ENCODE data around the gene CLDN7.
"Not testable (repeated sequence)": the region's sequence is repeated elsewhere in the genome, so short reads cannot be mapped to it uniquely, and the experiment has no call there.

Gene CLDN7

DNA sequence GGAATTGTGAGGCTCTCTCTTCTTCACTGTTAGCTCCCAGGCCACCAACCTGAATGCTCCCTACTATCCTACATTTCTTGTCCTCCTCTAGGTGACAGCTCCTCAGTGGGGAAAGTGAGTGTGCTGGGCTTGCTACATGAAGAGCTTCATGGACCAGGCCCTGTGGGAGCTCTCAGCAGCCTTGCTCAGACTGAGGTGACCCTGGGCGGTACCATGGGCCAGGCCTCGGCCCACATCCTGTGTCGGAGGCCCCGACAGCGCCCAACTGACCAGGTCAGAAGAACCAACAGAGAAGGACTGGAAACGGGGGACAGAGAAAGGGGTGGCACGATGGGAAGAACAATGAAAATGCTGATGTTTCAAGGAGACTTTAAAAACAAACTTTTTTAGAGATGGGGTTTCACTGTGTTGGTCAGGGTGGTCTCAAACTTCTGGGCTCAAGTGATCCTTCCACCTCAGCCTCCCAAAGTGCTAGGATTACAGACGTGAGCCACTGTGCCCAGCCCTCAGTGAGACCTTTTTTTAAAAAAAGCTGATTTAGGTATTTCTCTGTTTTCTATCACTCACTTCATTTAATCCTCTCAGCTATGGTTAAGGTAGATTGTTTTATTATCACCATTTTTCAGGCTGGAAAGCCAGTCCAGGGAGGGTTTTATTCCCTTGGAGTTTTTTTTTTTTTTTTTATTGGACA lies 5.4 kb downstream of the CLDN7 start:
- no peak for DNase-seq (ENCODE audit: low read depth, low spot score)

GRCh38 chr17:7254511-7254910 lies 7.8 kb downstream of the CLDN7 start:
- no peak for DNase-seq (ENCODE audit: low read depth, low spot score)

- DNase-seq (ENCODE audit: low read depth, low spot score), result no peak
Measured at GRCh38 chr17:7253082-7253481, 9.2 kb downstream of the CLDN7 start.

DNA sequence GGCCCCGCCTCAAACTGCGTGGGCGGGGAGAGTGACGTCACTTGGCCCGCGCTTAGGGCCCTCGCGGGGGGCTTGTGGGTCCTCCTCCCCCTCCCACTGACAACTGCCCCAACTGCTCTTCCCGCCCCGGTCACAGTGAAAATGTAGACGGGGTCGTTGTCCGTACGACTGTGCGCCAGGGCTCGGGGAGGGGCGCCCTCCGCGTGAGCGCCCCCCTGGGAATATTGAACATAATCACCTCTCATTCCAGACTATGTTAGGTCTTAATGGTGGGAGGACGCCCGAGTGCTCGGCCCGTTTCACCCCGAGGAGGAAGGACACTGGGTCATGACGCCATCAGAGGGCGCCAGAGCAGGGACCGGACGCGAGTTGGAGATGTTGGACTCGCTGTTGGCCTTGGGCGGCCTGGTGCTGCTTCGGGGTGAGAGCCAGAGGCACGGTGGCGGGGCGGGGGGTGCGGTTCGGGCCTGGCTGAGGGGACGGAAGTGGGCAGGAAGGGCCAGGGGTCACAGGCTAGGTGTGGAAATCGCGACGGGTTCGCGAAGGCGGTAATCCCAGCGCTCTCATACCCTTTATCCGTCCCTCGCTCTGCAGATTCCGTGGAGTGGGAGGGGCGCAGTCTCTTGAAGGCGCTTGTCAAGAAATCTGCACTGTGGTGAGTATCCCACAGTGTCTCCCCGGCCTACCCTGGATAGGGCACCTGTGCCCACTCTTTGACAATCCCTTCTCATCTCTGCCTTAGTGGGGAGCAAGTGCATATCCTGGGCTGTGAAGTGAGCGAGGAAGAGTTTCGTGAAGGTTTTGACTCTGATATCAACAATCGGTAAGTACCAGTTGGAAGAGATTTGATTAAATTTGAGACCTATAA lies 9.9 kb downstream of the CLDN7 start, which contains the start of gene ELP5:
Gene ELP5, plus strand, starts transcription at position 40 of the 868 bp plus-strand sequence. Its CDS starts 336 bp downstream, at position 376.
- DNase-seq (ENCODE audit: low read depth, low spot score), result peak; percentile 86

GRCh38 chr17:7251661-7252175 lies 10.6 kb downstream of the CLDN7 start, which contains the start of gene CTDNEP1:
CTDNEP1 (minus strand) TSS chr17:7251734; CDS start chr17:7251296, 438 bp downstream.
- DNase-seq (ENCODE audit: low read depth, low spot score), result peak; percentile 99

GRCh38 chr17:7250695-7251627 lies 11.3 kb downstream of the CLDN7 start:
- no peak for DNase-seq (ENCODE audit: low read depth, low spot score)

GRCh38 chr17:7249830-7250229 lies 12.4 kb downstream of the CLDN7 start:
- no peak for DNase-seq (ENCODE audit: low read depth, low spot score)

DNA sequence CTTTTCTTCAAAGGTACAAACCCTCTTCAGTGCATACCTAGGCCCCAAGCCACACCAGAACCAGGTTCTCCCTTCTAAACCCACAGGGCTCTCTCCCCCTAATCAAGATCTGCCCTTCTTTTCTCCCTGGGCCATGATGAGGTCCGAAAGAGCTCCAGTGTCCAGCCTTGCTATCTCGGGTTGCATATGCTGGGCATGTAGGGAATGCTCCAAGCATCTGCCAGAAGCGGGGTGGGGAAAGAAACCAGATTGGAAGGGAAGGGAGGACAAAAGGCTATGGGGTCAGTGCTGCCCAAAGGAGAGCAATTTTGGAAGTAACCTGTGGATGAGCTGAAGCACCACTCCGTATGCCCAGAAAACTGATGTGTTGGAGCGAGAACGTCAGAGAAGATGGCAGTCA lies 13.1 kb downstream of the CLDN7 start:
- no peak for DNase-seq (ENCODE audit: low read depth, low spot score)

GRCh38 chr17:7248796-7249195 lies 13.5 kb downstream of the CLDN7 start:
- DNase-seq (ENCODE audit: low read depth, low spot score), result no peak

- DNase-seq (ENCODE audit: low read depth, low spot score), result no peak
Measured at GRCh38 chr17:7246779-7247178, 15.5 kb downstream of the CLDN7 start.

- not testable (repeated sequence) for DNase-seq (ENCODE audit: low read depth, low spot score)
Measured at GRCh38 chr17:7243838-7244237, 18.4 kb downstream of the CLDN7 start.

DNA sequence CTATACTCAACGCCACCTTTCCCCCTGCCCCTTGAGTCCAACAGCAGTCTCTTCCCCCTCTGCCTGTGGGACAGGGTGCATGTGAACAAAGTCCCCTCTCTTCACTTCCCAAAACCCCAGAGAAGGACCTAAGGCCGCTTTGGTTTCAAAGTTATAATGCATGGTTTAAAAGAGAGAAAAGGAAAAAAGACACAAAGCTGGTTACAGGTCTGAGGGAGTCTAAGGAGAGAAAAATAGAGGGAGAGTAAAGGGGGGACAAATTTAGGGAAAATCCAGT lies 18.9 kb downstream of the CLDN7 start:
- no peak for DNase-seq (ENCODE audit: low read depth, low spot score)

DNA sequence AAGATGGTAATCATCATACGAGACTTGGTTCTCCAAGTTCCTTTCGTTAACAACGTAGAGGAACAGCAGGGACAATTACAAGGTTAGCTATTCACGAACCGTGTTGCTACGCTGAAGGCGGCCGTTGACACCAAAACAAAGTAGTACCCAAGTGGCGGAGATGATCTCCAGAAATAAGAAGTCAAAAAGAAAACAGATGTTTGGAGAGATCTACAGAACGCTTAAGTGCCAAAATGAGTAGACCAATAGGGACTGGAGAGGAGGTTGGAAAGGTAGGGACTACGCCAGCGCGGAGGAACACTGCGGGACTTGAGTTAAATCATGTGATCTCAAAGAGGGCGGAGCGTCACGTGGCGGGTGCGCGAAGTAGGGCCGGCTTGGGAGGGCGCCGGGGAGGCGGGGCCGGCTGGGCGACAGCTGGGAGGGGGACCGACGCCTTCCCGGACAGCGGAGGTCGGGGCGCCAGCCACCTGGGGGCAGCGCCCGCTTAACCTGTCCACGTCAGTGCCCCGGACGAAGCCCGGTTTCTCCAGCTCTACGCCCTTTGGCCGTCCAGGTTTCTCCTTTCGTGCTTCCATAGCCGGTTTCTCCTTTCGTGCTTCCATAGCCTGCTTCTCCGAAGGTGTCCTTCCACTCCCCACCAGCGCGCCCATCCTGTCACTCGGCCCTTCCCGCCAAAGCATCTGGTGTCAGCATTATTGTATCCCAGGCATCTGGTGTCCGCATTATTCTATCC lies 19.4 kb downstream of the CLDN7 start:
- peak; percentile 93 for DNase-seq (ENCODE audit: low read depth, low spot score)

- DNase-seq (ENCODE audit: low read depth, low spot score), result peak; percentile 89
Measured at GRCh38 chr17:7241783-7242716, 20.2 kb downstream of the CLDN7 start, which contains the start of gene GABARAP. GABARAP (minus strand) TSS chr17:7242449; CDS start chr17:7242330, 119 bp downstream.

DNA sequence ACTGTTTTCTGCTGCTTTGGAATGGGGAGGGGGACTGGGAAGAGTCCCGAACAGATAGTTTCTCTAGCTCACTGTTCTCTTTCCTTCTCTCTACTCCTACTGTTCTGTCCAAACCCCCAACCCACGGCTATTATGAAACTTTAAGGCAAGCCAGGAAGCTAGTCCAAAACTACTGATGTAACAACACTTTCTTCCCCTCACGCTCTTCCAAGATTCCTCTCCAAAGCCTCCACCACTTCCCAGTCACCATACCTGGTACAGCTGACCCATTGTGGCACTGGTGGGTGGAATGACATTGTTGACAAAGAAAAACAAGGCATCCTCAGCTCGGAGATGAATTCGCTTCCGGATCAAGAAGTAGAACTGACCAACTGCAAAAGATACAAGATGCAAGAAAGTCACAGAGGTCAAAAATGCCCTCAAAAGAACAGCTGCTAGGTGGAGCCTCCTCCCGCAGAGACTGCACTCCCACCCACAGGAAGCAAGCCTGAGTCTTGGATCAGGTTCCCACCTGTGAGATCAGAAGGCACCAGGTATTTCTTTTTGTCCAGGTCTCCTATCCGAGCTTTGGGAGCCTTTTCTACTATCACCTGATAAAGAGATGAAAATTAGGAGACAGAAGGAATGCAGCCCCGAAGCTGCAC lies 21.1 kb downstream of the CLDN7 start:
- no peak for DNase-seq (ENCODE audit: low read depth, low spot score)

- DNase-seq (ENCODE audit: low read depth, low spot score), result no peak
Measured at GRCh38 chr17:7240375-7240774, 21.9 kb downstream of the CLDN7 start.

- DNase-seq (ENCODE audit: low read depth, low spot score), result peak; percentile 100
Measured at GRCh38 chr17:7239091-7240027, 22.9 kb downstream of the CLDN7 start, which contains the start of gene PHF23. PHF23 (minus strand) TSS chr17:7239457; CDS start chr17:7239279, 178 bp downstream.

All from smooth muscle cell of the brain vasculature (primary cell).